RWPE1 (cell line): Measurements from ENCODE around the gene MMP20.

Source experiments
- CTCF ChIA-PET: fragments of 350-600 bp; sonication (Branson Sonifier 250); formaldehyde crosslinking; extraction: SDS; loops from one replicate; lab custom pipeline; 2021; lab: Yijun Ruan, JAX
- POLR2A ChIA-PET: fragments of 400-600 bp; formaldehyde crosslinking; extraction: SDS; loops from one replicate; lab custom pipeline; 2020; ENCODE audit warnings: antibody characterized with exemption; ENCODE audit not compliant: low non-redundant PET; lab: Yijun Ruan, JAX
- DNase-seq: peaks from one replicate; pipeline ENCODE4 v3.0.0; 2012; ENCODE audit warnings: low spot score
- H3K27ac ChIP-seq: fragments of 450-650 bp; 2 replicates; pipeline ENCODE4 v1.5.1; 2017
- CTCF ChIP-seq: fragments of 450-650 bp; conservative IDR thresholded peaks from 2 replicates; pipeline ENCODE4 v1.5.1; 2017; ENCODE audit warnings: low read depth, mild to moderate bottlenecking

MMP20 gene

GRCh38 chr11:102527041-102527440, 98.1 kb downstream of the MMP20 start:
- CTCF ChIA-PET, result no interaction called here
- H3K27ac ChIP-seq, result no peak overlapping the region
- DNase-seq, result no peak
- POLR2A ChIA-PET, result no interaction called here
- no peak for TF ChIP-seq CTCF
